ENCODE data around the gene ZBTB20.

- TF ChIP-seq CTCF (IDR thresholded peaks at IDR 0.05; ENCODE audit: low read depth, low read length), result no peak
- TF ChIP-seq EZH2phosphoT487 (IDR thresholded peaks at IDR 0.05; ENCODE audit: low read depth), result no peak
These were observed 1.2 kb upstream of the ZBTB20 start for GRCh38 chr3:115148142-115148790.

All from OCI-LY3 (cell line).